Thyroid gland (tissue), 4 donors: Measurements from ENCODE around the gene KIF17.

Source experiments
- POLR2A ChIP-seq, 2 donors: fragments of 450-650 bp; IDR thresholded peaks; one replicate each; pipeline ENCODE4 v1.6.1; 2017; ENCODE audit warnings: antibody characterized with exemption in 2 of 2, mild to moderate bottlenecking in 2 of 2, moderate library complexity in 1 of 2
- TF ChIP-seq, protein P1 (sequence below), 6 experiments: fragments of 200-600 bp in 3 of 6; fragments of 450-650 bp in 3 of 6; sonication (generic) in 3 of 6; IDR thresholded peaks; one replicate each; pipeline ENCODE4 v1.5.1; 2016 to 2019; ENCODE audit warnings: antibody characterized with exemption in 6 of 6, mild to moderate bottlenecking in 2 of 6, inconsistent platforms in 1 of 6, moderate library complexity in 1 of 6

DNA sequence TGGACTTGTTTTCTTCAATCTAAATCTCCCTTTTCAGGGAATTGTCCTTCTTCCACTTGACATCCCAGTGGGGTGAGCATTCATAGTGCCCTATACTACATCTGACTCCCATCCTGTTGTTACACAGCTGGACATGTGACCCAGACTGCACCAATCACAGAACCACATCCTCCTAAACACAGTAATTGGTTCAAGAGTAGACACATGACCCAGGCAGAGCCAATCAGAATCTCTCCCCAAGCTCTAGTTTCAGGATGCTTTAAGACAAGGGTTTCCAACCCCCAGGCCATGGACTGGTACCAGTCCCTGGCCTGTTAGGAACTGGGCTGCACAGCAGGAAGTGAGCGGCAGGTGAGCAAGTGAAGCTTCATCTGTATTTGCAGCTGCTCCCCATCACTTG is 51.0 kb downstream of the KIF17 start:
- TF ChIP-seq, protein P1, sequence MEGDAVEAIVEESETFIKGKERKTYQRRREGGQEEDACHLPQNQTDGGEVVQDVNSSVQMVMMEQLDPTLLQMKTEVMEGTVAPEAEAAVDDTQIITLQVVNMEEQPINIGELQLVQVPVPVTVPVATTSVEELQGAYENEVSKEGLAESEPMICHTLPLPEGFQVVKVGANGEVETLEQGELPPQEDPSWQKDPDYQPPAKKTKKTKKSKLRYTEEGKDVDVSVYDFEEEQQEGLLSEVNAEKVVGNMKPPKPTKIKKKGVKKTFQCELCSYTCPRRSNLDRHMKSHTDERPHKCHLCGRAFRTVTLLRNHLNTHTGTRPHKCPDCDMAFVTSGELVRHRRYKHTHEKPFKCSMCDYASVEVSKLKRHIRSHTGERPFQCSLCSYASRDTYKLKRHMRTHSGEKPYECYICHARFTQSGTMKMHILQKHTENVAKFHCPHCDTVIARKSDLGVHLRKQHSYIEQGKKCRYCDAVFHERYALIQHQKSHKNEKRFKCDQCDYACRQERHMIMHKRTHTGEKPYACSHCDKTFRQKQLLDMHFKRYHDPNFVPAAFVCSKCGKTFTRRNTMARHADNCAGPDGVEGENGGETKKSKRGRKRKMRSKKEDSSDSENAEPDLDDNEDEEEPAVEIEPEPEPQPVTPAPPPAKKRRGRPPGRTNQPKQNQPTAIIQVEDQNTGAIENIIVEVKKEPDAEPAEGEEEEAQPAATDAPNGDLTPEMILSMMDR (IDR thresholded peaks at IDR 0.05): no peak
- TF ChIP-seq POLR2A (IDR thresholded peaks at IDR 0.05): no peak
